ENCODE measurements around the gene FRMD3.

DNA sequence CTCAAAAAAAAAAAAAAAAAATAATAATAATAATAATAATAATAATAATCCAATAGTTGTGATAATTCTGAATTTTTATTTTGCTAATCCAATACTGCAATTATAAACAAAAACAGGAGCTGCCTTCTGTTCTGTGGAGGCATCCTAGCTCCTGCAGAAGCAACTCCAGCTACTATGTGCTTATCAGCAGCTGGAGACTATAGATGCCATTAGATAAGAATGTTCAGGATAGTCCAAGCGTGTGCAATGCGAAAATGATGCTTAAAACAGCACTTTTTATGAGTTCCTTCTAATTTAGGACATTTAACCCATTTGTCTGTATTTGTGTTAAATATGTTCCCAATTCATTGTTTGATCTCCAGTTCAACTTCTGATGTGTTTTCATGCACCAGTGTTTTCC is 254.7 kb downstream of the FRMD3 start:
- TF ChIP-seq, protein P1, sequence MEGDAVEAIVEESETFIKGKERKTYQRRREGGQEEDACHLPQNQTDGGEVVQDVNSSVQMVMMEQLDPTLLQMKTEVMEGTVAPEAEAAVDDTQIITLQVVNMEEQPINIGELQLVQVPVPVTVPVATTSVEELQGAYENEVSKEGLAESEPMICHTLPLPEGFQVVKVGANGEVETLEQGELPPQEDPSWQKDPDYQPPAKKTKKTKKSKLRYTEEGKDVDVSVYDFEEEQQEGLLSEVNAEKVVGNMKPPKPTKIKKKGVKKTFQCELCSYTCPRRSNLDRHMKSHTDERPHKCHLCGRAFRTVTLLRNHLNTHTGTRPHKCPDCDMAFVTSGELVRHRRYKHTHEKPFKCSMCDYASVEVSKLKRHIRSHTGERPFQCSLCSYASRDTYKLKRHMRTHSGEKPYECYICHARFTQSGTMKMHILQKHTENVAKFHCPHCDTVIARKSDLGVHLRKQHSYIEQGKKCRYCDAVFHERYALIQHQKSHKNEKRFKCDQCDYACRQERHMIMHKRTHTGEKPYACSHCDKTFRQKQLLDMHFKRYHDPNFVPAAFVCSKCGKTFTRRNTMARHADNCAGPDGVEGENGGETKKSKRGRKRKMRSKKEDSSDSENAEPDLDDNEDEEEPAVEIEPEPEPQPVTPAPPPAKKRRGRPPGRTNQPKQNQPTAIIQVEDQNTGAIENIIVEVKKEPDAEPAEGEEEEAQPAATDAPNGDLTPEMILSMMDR (IDR thresholded peaks at IDR 0.05), result no peak
- TF ChIP-seq POLR2A (IDR thresholded peaks at IDR 0.05; ENCODE audit: low read depth), result no peak
